PC-3 (cell line): ENCODE results near the gene POLA1.

Experiments
- CTCF ChIP-seq: fragments of 300-600 bp; sonication (generic); conservative IDR thresholded peaks from 2 replicates; pipeline ENCODE4 v1.5.1; 2017; ENCODE audit warnings: antibody characterized with exemption, low read depth, mild to moderate bottlenecking, low read length
- EZH2 ChIP-seq: fragments of 300-600 bp; sonication (generic); IDR thresholded peaks from one replicate; pipeline ENCODE4 v1.6.1; 2017; ENCODE audit warnings: antibody characterized with exemption, mild to moderate bottlenecking, low read length; ENCODE audit not compliant: unreplicated experiment
- EZH2phosphoT487 ChIP-seq: fragments of 300-600 bp; sonication (generic); IDR thresholded peaks from 2 replicates; pipeline ENCODE4 v1.6.1; 2018; ENCODE audit warnings: mild to moderate bottlenecking, antibody characterized with exemption, low read length, borderline replicate concordance

- no peak for TF ChIP-seq CTCF
- TF ChIP-seq EZH2phosphoT487: no peak
- no peak for TF ChIP-seq EZH2
Measured at GRCh38 chrX:24782011-24782410, 88.3 kb downstream of the POLA1 start.
